ENCODE results near the gene LILRA5.

LILRA5 gene

GRCh38 chr19:54335979-54336892, 23.3 kb upstream of the LILRA5 start:
- TF ChIP-seq EZH2 (optimal IDR thresholded peaks at IDR 0.05; ENCODE audit: low read depth, low read length): no peak
- no peak for TF ChIP-seq CTCF (IDR thresholded peaks at IDR 0.05; ENCODE audit: low read length)
- no peak for TF ChIP-seq EZH2phosphoT487 (IDR thresholded peaks at IDR 0.05; ENCODE audit: low read length)
- H4K20me1 ChIP-seq (ENCODE audit: insufficient read depth, low read length): no peaks in the 10 kb centered on the region
- no peak overlapping the region for H2AFZ ChIP-seq (ENCODE audit: low read length)
- H3K9me3 ChIP-seq (replicated peaks; ENCODE audit: insufficient read depth, low read length): no peaks in the 10 kb centered on the region
- no peaks in the 10 kb centered on the region for H3F3A ChIP-seq (ENCODE audit: insufficient read depth, low read length)
- no peak overlapping the region for H3K4me3 ChIP-seq (ENCODE audit: low read length)
- no peak for DNase-seq
- no peak overlapping the region for H3K9ac ChIP-seq (ENCODE audit: low read length)
- H3K27ac ChIP-seq (ENCODE audit: low read length): no peak overlapping the region
- peaks cover 37% of the 10 kb centered on the region for H3K27me3 ChIP-seq (replicated peaks; ENCODE audit: insufficient read depth, low read length)
- no peaks in the 10 kb centered on the region for H3K4me1 ChIP-seq (ENCODE audit: low read length)
- no peak overlapping the region for H3K4me2 ChIP-seq (ENCODE audit: low read depth, low read length)
- no peaks in the 10 kb centered on the region for H3K9me2 ChIP-seq (replicated peaks; ENCODE audit: insufficient read depth, low read length)
- no peaks in the 10 kb centered on the region for H3K36me3 ChIP-seq (replicated peaks; ENCODE audit: insufficient read depth, low read length)
- H3K79me2 ChIP-seq (ENCODE audit: low read length): no peaks in the 10 kb centered on the region

GRCh38 chr19:54335164-54335563, 22.2 kb upstream of the LILRA5 start:
- no peaks in the 10 kb centered on the region for H3K4me1 ChIP-seq (ENCODE audit: low read length)
- no peaks in the 10 kb centered on the region for H3K36me3 ChIP-seq (replicated peaks; ENCODE audit: insufficient read depth, low read length)
- TF ChIP-seq CTCF (IDR thresholded peaks at IDR 0.05; ENCODE audit: low read length): no peak
- no peak for TF ChIP-seq EZH2 (optimal IDR thresholded peaks at IDR 0.05; ENCODE audit: low read depth, low read length)
- TF ChIP-seq EZH2phosphoT487 (IDR thresholded peaks at IDR 0.05; ENCODE audit: low read length): no peak
- no peak overlapping the region for H2AFZ ChIP-seq (ENCODE audit: low read length)
- H3K9me2 ChIP-seq (replicated peaks; ENCODE audit: insufficient read depth, low read length): no peaks in the 10 kb centered on the region
- no peak for DNase-seq
- H3K27ac ChIP-seq (ENCODE audit: low read length): no peak overlapping the region
- peaks cover 29% of the 10 kb centered on the region for H3K27me3 ChIP-seq (replicated peaks; ENCODE audit: insufficient read depth, low read length)
- H4K20me1 ChIP-seq (ENCODE audit: insufficient read depth, low read length): no peaks in the 10 kb centered on the region
- no peaks in the 10 kb centered on the region for H3K79me2 ChIP-seq (ENCODE audit: low read length)
- no peak overlapping the region for H3K4me2 ChIP-seq (ENCODE audit: low read depth, low read length)
- no peaks in the 10 kb centered on the region for H3K9me3 ChIP-seq (replicated peaks; ENCODE audit: insufficient read depth, low read length)
- H3K9ac ChIP-seq (ENCODE audit: low read length): no peak overlapping the region
- H3F3A ChIP-seq (ENCODE audit: insufficient read depth, low read length): no peaks in the 10 kb centered on the region
- no peak overlapping the region for H3K4me3 ChIP-seq (ENCODE audit: low read length)

GRCh38 chr19:54333586-54334298, 20.8 kb upstream of the LILRA5 start:
- Histone ChIP-seq H3K9me3 (replicated peaks; ENCODE audit: insufficient read depth, low read length) (no peaks in the 10 kb centered on the region), H3K27ac (ENCODE audit: low read length) (no peak overlapping the region), H3F3A (ENCODE audit: insufficient read depth, low read length) (no peaks in the 10 kb centered on the region), H3K4me2 (ENCODE audit: low read depth, low read length) (no peak overlapping the region), H3K4me3 (ENCODE audit: low read length) (no peak overlapping the region), H4K20me1 (ENCODE audit: insufficient read depth, low read length) (no peaks in the 10 kb centered on the region), H3K79me2 (ENCODE audit: low read length) (no peaks in the 10 kb centered on the region), H3K27me3 (replicated peaks; ENCODE audit: insufficient read depth, low read length) (peaks cover 16% of the 10 kb centered on the region), H3K4me1 (ENCODE audit: low read length) (no peaks in the 10 kb centered on the region), H3K9me2 (replicated peaks; ENCODE audit: insufficient read depth, low read length) (no peaks in the 10 kb centered on the region), H3K9ac (ENCODE audit: low read length) (no peak overlapping the region), H2AFZ (ENCODE audit: low read length) (no peak overlapping the region), H3K36me3 (replicated peaks; ENCODE audit: insufficient read depth, low read length) (no peaks in the 10 kb centered on the region)
- no peak for DNase-seq
- TF ChIP-seq EZH2 (optimal IDR thresholded peaks at IDR 0.05; ENCODE audit: low read depth, low read length): no peak
- no peak for TF ChIP-seq CTCF (IDR thresholded peaks at IDR 0.05; ENCODE audit: low read length)
